Panc1 (cell line): Measurements from ENCODE around the gene ADAM33. TPM values are rescaled to one million over a fixed set of nuclear protein-coding genes. Genes with fewer than 3 reads are reported as not detected.

Experiments
- ATAC-seq: fragments of 200-7000 bp; cut with Tn5 transposase; 2 replicates; pipeline ENCODE4 v1.9.1; 2020; ENCODE audit warnings: mild to moderate bottlenecking, moderate library complexity
- BruUV-seq: library from RNA; stranded (reverse); fragments of 400-500 nt; replicated peaks from 2 replicates; lab custom pipeline; 2021; lab: Mats Ljungman, UMichigan
- CTCF ChIA-PET: fragments of 300-600 bp; sonication (Branson Sonifier 250); formaldehyde crosslinking; loops from one replicate; lab custom pipeline; 2022; ENCODE audit warnings: antibody characterized with exemption; lab: Charles Lee
- POLR2A ChIA-PET: fragments of 300-600 bp; sonication (Branson Sonifier 250); formaldehyde crosslinking; loops from one replicate; lab custom pipeline; 2022; ENCODE audit warnings: antibody characterized with exemption; lab: Charles Lee
- DNase-seq: peaks from one replicate; pipeline ENCODE4 v3.0.0-alpha.2; 2010; ENCODE audit warnings: low read depth, low spot score
- H3K27ac ChIP-seq: 2 replicates; pipeline ENCODE4 v1.5.1; 2011; ENCODE audit warnings: mild to moderate bottlenecking, low read length, inconsistent platforms
- H3K27me3 ChIP-seq: fragments of 200-500 bp; sonication (Bioruptor generic); 2 replicates; pipeline ENCODE4 v1.6.0; 2014; ENCODE audit warnings: low read length, inconsistent platforms; ENCODE audit not compliant: control insufficient read depth, insufficient read depth
- H3K36me3 ChIP-seq: fragments of 200-500 bp; sonication (Bioruptor generic); 2 replicates; pipeline ENCODE4 v1.5.1; 2014; ENCODE audit warnings: inconsistent platforms, mild to moderate bottlenecking, low read length, moderate library complexity; ENCODE audit not compliant: control insufficient read depth, insufficient read depth
- H3K4me1 ChIP-seq: 2 replicates; pipeline ENCODE4 v1.5.1; 2011; ENCODE audit warnings: inconsistent platforms, mild to moderate bottlenecking, low read length, moderate library complexity; ENCODE audit not compliant: control insufficient read depth, insufficient read depth
- H3K4me3 ChIP-seq, 2 experiments: 2 replicates each; pipeline ENCODE4 v1.5.1; 2011 to 2012; ENCODE audit warnings: low read depth in 2 of 2, low read length in 2 of 2, mild to moderate bottlenecking in 2 of 2, inconsistent platforms in 1 of 2, moderate library complexity in 1 of 2
- H3K9me3 ChIP-seq: fragments of 200-500 bp; sonication (Bioruptor generic); 2 replicates; pipeline ENCODE4 v1.5.1; 2014; ENCODE audit warnings: low read depth, mild to moderate bottlenecking, inconsistent platforms, low read length, moderate library complexity; ENCODE audit not compliant: control insufficient read depth, insufficient read depth
- CTCF ChIP-seq: fragments of 450-650 bp; IDR thresholded peaks from 2 replicates; pipeline ENCODE4 v1.5.1; 2017; ENCODE audit warnings: mild to moderate bottlenecking
- POLR2AphosphoS5 ChIP-seq: IDR thresholded peaks from 2 replicates; pipeline ENCODE4 v1.6.1; 2012; ENCODE audit warnings: mild to moderate bottlenecking, low read depth, low read length, moderate library complexity
- SIN3A ChIP-seq: IDR thresholded peaks from 2 replicates; pipeline ENCODE4 v1.6.1; 2012; ENCODE audit warnings: low read depth, mild to moderate bottlenecking, low read length, moderate library complexity, borderline replicate concordance; ENCODE audit not compliant: insufficient read depth
- TCF7L2 ChIP-seq: IDR thresholded peaks from 2 replicates; pipeline ENCODE4 v1.6.1; 2011; ENCODE audit warnings: mild to moderate bottlenecking, low read depth, low read length, inconsistent platforms
- in situ Hi-C: cut with HindIII; loops from 2 replicates; pipeline ENCODE4 v1.10.0; 2016; ENCODE audit warnings: low sequenced_read_pairs, low pct_unique_long_range_greater_than_20kb
- intact Hi-C: fragments of 100-400 bp; cut with micrococcal nuclease; formaldehyde crosslinking; loops from one replicate; pipeline ENCODE4 v1.10.0; 2022; ENCODE audit not compliant: unreplicated experiment
- total RNA-seq: library from RNA; stranded (reverse); gene quantifications from one replicate; pipeline ENCODE4 v1.2.1, GENCODE V29; 2021; ENCODE audit not compliant: unreplicated experiment
- TF ChIP-seq, protein P1 (sequence below), 2 experiments: IDR thresholded peaks; 2 replicates each; pipeline ENCODE4 v1.6.1; 2011 to 2012; ENCODE audit warnings: low read depth in 2 of 2, control low read depth in 1 of 2, low read length in 1 of 2, mild to moderate bottlenecking in 1 of 2, moderate library complexity in 1 of 2; ENCODE audit not compliant: insufficient read depth in 1 of 2

Gene ADAM33
- total RNA-seq, 1 experiment from 2014 or later, result 0.62 TPM

DNA sequence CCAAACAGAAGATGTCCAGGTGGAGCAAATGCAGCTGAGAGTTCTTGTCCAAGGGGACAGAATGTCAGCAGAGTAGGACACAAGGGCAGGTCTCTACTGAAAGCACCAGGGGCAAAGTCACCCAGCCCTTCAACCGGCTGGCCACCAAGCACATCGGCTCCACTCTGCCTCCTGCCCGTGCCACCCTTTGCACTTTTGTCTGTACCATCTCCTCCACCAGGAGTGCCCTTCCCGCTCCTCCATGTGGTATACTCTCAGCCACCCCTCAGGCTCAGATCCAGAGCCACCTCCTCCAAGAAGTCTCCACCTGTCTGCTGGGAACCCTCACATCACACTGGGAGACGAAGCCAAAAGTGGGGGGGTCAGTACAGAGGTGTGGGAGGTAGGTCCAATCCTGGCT lies 46.5 kb upstream of the ADAM33 start:
- peaks cover 8% of the 10 kb centered on the region; the same call in 1 of the 2 replicates for H3K27me3 ChIP-seq
- ATAC-seq (0 out of 2 replicates have a peak, but pooled peaks have one; percentile 37), DNase-seq (no peak)
- no peak overlapping the region for H3K27ac ChIP-seq
- ChIA-PET CTCF (interaction anchor here (0.6 kb wide), 2 partner anchors 33 to 52 kb away, joined by 3 read pairs; no protein-coding TSS in a partner anchor), POLR2A (no interaction called here)
- no TSS peak for BruUV-seq
- H3K36me3 ChIP-seq, result no peaks in the 10 kb centered on the region
- H3K4me1 ChIP-seq, result 0 out of 2 replicates have a peak, but pooled peaks cover 3% of the 10 kb centered on the region
- in situ Hi-C loops, result no loop called here
- no peak overlapping the region for H3K4me3 ChIP-seq
- no peaks in the 10 kb centered on the region for H3K9me3 ChIP-seq
- intact Hi-C loops, result no loop called here
- TF ChIP-seq TCF7L2, result no peak
- TF ChIP-seq SIN3A, result no peak
- TF ChIP-seq CTCF, result no peak
- TF ChIP-seq, protein P1, sequence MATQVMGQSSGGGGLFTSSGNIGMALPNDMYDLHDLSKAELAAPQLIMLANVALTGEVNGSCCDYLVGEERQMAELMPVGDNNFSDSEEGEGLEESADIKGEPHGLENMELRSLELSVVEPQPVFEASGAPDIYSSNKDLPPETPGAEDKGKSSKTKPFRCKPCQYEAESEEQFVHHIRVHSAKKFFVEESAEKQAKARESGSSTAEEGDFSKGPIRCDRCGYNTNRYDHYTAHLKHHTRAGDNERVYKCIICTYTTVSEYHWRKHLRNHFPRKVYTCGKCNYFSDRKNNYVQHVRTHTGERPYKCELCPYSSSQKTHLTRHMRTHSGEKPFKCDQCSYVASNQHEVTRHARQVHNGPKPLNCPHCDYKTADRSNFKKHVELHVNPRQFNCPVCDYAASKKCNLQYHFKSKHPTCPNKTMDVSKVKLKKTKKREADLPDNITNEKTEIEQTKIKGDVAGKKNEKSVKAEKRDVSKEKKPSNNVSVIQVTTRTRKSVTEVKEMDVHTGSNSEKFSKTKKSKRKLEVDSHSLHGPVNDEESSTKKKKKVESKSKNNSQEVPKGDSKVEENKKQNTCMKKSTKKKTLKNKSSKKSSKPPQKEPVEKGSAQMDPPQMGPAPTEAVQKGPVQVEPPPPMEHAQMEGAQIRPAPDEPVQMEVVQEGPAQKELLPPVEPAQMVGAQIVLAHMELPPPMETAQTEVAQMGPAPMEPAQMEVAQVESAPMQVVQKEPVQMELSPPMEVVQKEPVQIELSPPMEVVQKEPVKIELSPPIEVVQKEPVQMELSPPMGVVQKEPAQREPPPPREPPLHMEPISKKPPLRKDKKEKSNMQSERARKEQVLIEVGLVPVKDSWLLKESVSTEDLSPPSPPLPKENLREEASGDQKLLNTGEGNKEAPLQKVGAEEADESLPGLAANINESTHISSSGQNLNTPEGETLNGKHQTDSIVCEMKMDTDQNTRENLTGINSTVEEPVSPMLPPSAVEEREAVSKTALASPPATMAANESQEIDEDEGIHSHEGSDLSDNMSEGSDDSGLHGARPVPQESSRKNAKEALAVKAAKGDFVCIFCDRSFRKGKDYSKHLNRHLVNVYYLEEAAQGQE (IDR thresholded peaks at IDR 0.05; ENCODE audit: insufficient read depth in 1 of 2, low read depth in 2 of 2, low read length in 1 of 2), result no peak
- no peak for TF ChIP-seq POLR2AphosphoS5

GRCh38 chr20:3727401-3728021 lies 45.7 kb upstream of the ADAM33 start:
- Histone ChIP-seq H3K9me3 (no peaks in the 10 kb centered on the region), H3K4me1 (0 out of 2 replicates have a peak, but pooled peaks cover 3% of the 10 kb centered on the region), H3K27me3 (peaks cover 8% of the 10 kb centered on the region; the same call in 1 of the 2 replicates), H3K36me3 (no peaks in the 10 kb centered on the region), H3K4me3 (no peak overlapping the region), H3K27ac (no peak overlapping the region)
- intact Hi-C loops (no loop called here), in situ Hi-C loops (no loop called here)
- DNase-seq (no peak), ATAC-seq (no peak)
- TF ChIP-seq, protein P1 (IDR thresholded peaks at IDR 0.05; ENCODE audit: insufficient read depth in 1 of 2, low read depth in 2 of 2, low read length in 1 of 2), result no peak
- TF ChIP-seq TCF7L2 (no peak), SIN3A (no peak), POLR2AphosphoS5 (no peak)
- CTCF ChIA-PET, result no interaction called here
- no TSS peak for BruUV-seq
- POLR2A ChIA-PET, result no interaction called here
